Measurements from ENCODE around the gene ZNF580. TPM values are rescaled to one million over a fixed set of nuclear protein-coding genes. Genes with fewer than 3 reads are reported as not detected.

ZNF580 gene
- total and polyA plus RNA-seq, 10 of the 15 experiments (the other 5 are each of a cell fraction or from before 2014, with no cell fraction given): 2.3 to 31.8 (median 10.0) TPM

GRCh38 chr19:55605637-55606470, 34.9 kb upstream of the ZNF580 start, which contains the start of gene ZNF865 (continued):
- TF ChIP-seq CEBPZ (IDR thresholded peaks at IDR 0.05; ENCODE audit: low read depth, low read length): no peak
- TF ChIP-seq DPF2 (IDR thresholded peaks at IDR 0.05): peak; percentile 65; the same call in 1 of the 2 replicates
- TF ChIP-seq EED (IDR thresholded peaks at IDR 0.05; ENCODE audit: low read depth): peak; percentile 63; the same call in 1 of the 2 replicates
- no peak for TF ChIP-seq ZNF24 (IDR thresholded peaks at IDR 0.05)
- no peak for TF ChIP-seq BCL11A (IDR thresholded peaks at IDR 0.05; ENCODE audit: low read depth, low read length)
- no peak for TF ChIP-seq RB1 (IDR thresholded peaks at IDR 0.05; ENCODE audit: borderline replicate concordance)
- TF ChIP-seq NR2C2 (IDR thresholded peaks at IDR 0.05; ENCODE audit: borderline replicate concordance, control insufficient read depth, insufficient read length, low read depth): no peak
- no peak for TF ChIP-seq REST (IDR thresholded peaks at IDR 0.05; ENCODE audit: low read depth, low read length)
- no peak for TF ChIP-seq KDM1A (IDR thresholded peaks at IDR 0.05; ENCODE audit: borderline replicate concordance)
- no peak for TF ChIP-seq SMAD1 (IDR thresholded peaks at IDR 0.05; ENCODE audit: low read depth, partially characterized antibody)
- TF ChIP-seq, protein P1, sequence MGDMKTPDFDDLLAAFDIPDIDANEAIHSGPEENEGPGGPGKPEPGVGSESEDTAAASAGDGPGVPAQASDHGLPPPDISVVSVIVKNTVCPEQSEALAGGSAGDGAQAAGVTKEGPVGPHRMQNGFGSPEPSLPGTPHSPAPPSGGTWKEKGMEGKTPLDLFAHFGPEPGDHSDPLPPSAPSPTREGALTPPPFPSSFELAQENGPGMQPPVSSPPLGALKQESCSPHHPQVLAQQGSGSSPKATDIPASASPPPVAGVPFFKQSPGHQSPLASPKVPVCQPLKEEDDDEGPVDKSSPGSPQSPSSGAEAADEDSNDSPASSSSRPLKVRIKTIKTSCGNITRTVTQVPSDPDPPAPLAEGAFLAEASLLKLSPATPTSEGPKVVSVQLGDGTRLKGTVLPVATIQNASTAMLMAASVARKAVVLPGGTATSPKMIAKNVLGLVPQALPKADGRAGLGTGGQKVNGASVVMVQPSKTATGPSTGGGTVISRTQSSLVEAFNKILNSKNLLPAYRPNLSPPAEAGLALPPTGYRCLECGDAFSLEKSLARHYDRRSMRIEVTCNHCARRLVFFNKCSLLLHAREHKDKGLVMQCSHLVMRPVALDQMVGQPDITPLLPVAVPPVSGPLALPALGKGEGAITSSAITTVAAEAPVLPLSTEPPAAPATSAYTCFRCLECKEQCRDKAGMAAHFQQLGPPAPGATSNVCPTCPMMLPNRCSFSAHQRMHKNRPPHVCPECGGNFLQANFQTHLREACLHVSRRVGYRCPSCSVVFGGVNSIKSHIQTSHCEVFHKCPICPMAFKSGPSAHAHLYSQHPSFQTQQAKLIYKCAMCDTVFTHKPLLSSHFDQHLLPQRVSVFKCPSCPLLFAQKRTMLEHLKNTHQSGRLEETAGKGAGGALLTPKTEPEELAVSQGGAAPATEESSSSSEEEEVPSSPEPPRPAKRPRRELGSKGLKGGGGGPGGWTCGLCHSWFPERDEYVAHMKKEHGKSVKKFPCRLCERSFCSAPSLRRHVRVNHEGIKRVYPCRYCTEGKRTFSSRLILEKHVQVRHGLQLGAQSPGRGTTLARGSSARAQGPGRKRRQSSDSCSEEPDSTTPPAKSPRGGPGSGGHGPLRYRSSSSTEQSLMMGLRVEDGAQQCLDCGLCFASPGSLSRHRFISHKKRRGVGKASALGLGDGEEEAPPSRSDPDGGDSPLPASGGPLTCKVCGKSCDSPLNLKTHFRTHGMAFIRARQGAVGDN (IDR thresholded peaks at IDR 0.05): no peak
- TF ChIP-seq SIX5 (IDR thresholded peaks at IDR 0.05; ENCODE audit: low read depth, low read length, severe bottlenecking): no peak
- TF ChIP-seq TCF3 (IDR thresholded peaks at IDR 0.05; ENCODE audit: borderline replicate concordance, insufficient read depth, low read depth, low read length): no peak
- TF ChIP-seq ZNF217 (IDR thresholded peaks at IDR 0.05): no peak
- TF ChIP-seq CHD2 (IDR thresholded peaks at IDR 0.05; ENCODE audit: borderline replicate concordance, low read depth, low read length): 0 out of 2 replicates have a peak, but pooled peaks have one; percentile 35
- no peak for TF ChIP-seq BRCA1 (IDR thresholded peaks at IDR 0.05; ENCODE audit: low read depth, low read length)
- TF ChIP-seq POU2F2 (IDR thresholded peaks at IDR 0.05; ENCODE audit: borderline replicate concordance, low read depth, low read length): no peak; the same call in 2 of the 3 replicates
